Naive B cell (primary cell): Measurements from ENCODE around the gene CLASP2. TPM values are rescaled to one million over a fixed set of nuclear protein-coding genes. Genes with fewer than 3 reads are reported as not detected.
A peak's percentile ranks its signal among the peaks of the same experiment; 100 is the strongest.
"Not testable (repeated sequence)": the region's sequence is repeated elsewhere in the genome, so short reads cannot be mapped to it uniquely, and the experiment has no call there.

Experiments used
- ATAC-seq, 2 donors: fragments of 150-1000 bp; cut with Tn5 transposase; 2 replicates each; pipeline ENCODE4 v1.10.0; 2021; ENCODE audit warnings: low read depth in 2 of 2, mild to moderate bottlenecking in 2 of 2, moderate library complexity in 2 of 2
- DNase-seq: peaks from one replicate; pipeline ENCODE4 v3.0.0; 2022
- H3K27ac Mint-ChIP-seq, 6 donors: one replicate each; pipeline ENCODE4 v1.8.0; 2020 to 2022; ENCODE audit warnings: mild to moderate bottlenecking in 6 of 6, mixed read lengths in 6 of 6, moderate library complexity in 5 of 6, inconsistent platforms in 2 of 6
- H3K27me3 Mint-ChIP-seq, 3 donors: one replicate each; pipeline ENCODE4 v1.8.0; 2021 to 2022; ENCODE audit warnings: mixed read lengths in 3 of 3, mild to moderate bottlenecking in 1 of 3
- H3K36me3 Mint-ChIP-seq, 2 donors: one replicate each; pipeline ENCODE4 v1.8.0; 2020 to 2022; ENCODE audit warnings: mixed read lengths in 2 of 2, inconsistent platforms in 1 of 2, mild to moderate bottlenecking in 1 of 2
- H3K4me1 Mint-ChIP-seq, 3 donors: one replicate each; pipeline ENCODE4 v1.8.0; 2020 to 2022; ENCODE audit warnings: mixed read lengths in 3 of 3, inconsistent platforms in 1 of 3, mild to moderate bottlenecking in 1 of 3, moderate library complexity in 1 of 3
- H3K4me3 Mint-ChIP-seq, 8 donors: one replicate each; pipeline ENCODE4 v1.8.0; 2020 to 2022; ENCODE audit warnings: mild to moderate bottlenecking in 8 of 8, mixed read lengths in 8 of 8, moderate library complexity in 8 of 8, inconsistent platforms in 2 of 8
- H3K9me3 Mint-ChIP-seq, 7 donors: one replicate each; pipeline ENCODE4 v1.8.0; 2020 to 2022; ENCODE audit warnings: mixed read lengths in 7 of 7, mild to moderate bottlenecking in 5 of 7, inconsistent platforms in 2 of 7, moderate library complexity in 1 of 7
- polyA plus RNA-seq, 6 donors: library from polyadenylated mRNA; unstranded; fragments of 300-500 nt; fragmentation: Illumina TruSeq; gene quantifications; one replicate each; pipeline ENCODE4 v1.2.3, GENCODE V29; 2021; ENCODE audit warnings: low read depth in 6 of 6

CLASP2 gene
- polyA plus RNA-seq, 6 donors from 2014 or later = 10.2 to 16.6 (median 14.3) TPM

GRCh38 chr3:33490641-33491241, 227.3 kb downstream of the CLASP2 start:
- ATAC-seq (no peak), DNase-seq (no peak)
- Mint-ChIP-seq H3K27ac (peak overlapping the region in 4 of 6 donors; percentile 15 to 44 (median 30)), H3K27me3 (no peaks in the 10 kb centered on the region), H3K36me3 (peaks cover 0 to 7% of the 10 kb centered on the region in 2 donors), H3K4me3 (peak overlapping the region in 4 of 8 donors; percentile 13 to 30 (median 20)), H3K4me1 (peaks cover 8 to 16% (median 8%) of the 10 kb centered on the region in 3 donors), H3K9me3 (peaks cover 0 to 4% (median 0%) of the 10 kb centered on the region in 7 donors)

GRCh38 chr3:33488683-33489082, 229.4 kb downstream of the CLASP2 start:
- Mint-ChIP-seq H3K27ac (no peak overlapping the region), H3K4me1 (peaks cover 8 to 16% (median 8%) of the 10 kb centered on the region in 3 donors), H3K9me3 (peaks cover 0 to 4% (median 0%) of the 10 kb centered on the region in 7 donors), H3K36me3 (peaks cover 3 to 7% of the 10 kb centered on the region in 2 donors), H3K4me3 (no peak overlapping the region), H3K27me3 (no peaks in the 10 kb centered on the region)
- ATAC-seq = no peak
- no peak for DNase-seq

GRCh38 chr3:33488246-33488645, 229.8 kb downstream of the CLASP2 start:
- H3K4me1 Mint-ChIP-seq = peaks cover 8 to 16% (median 8%) of the 10 kb centered on the region in 3 donors
- no peak overlapping the region for H3K27ac Mint-ChIP-seq
- H3K27me3 Mint-ChIP-seq = no peaks in the 10 kb centered on the region
- peaks cover 3 to 7% of the 10 kb centered on the region in 2 donors for H3K36me3 Mint-ChIP-seq
- H3K9me3 Mint-ChIP-seq = peaks cover 0 to 4% (median 0%) of the 10 kb centered on the region in 7 donors
- DNase-seq (no peak), ATAC-seq (no peak)
- no peak overlapping the region for H3K4me3 Mint-ChIP-seq

GRCh38 chr3:33482111-33482521, 235.9 kb downstream of the CLASP2 start:
- no peak for DNase-seq
- Mint-ChIP-seq H3K36me3 (peaks cover 3 to 4% of the 10 kb centered on the region in 2 donors), H3K27ac (no peak overlapping the region), H3K27me3 (no peaks in the 10 kb centered on the region), H3K4me3 (no peak overlapping the region), H3K9me3 (peaks cover 0 to 4% (median 3%) of the 10 kb centered on the region in 7 donors), H3K4me1 (no peaks in the 10 kb centered on the region)
- ATAC-seq = no peak

- ATAC-seq = no peak
- H3K36me3 Mint-ChIP-seq = peaks cover 0 to under 1% of the 10 kb centered on the region in 2 donors
- no peak overlapping the region for H3K4me3 Mint-ChIP-seq
- no peak overlapping the region for H3K27ac Mint-ChIP-seq
- no peak for DNase-seq
- H3K27me3 Mint-ChIP-seq = no peaks in the 10 kb centered on the region
- no peaks in the 10 kb centered on the region for H3K4me1 Mint-ChIP-seq
- H3K9me3 Mint-ChIP-seq = no peaks in the 10 kb centered on the region
These were observed 243.2 kb downstream of the CLASP2 start for GRCh38 chr3:33474896-33475295.

- Mint-ChIP-seq H3K36me3 (no peaks in the 10 kb centered on the region), H3K4me1 (no peaks in the 10 kb centered on the region), H3K27ac (no peak overlapping the region), H3K4me3 (no peak overlapping the region), H3K27me3 (no peaks in the 10 kb centered on the region), H3K9me3 (no peaks in the 10 kb centered on the region)
- DNase-seq (no peak), ATAC-seq (no peak)
These were observed 244.2 kb downstream of the CLASP2 start for GRCh38 chr3:33473813-33474212.

GRCh38 chr3:33467786-33468185, 250.3 kb downstream of the CLASP2 start:
- H3K27ac Mint-ChIP-seq = no peak overlapping the region
- DNase-seq = no peak
- ATAC-seq = no peak
- H3K36me3 Mint-ChIP-seq = peaks cover 14 to 25% of the 10 kb centered on the region in 2 donors
- H3K4me1 Mint-ChIP-seq = no peaks in the 10 kb centered on the region
- H3K4me3 Mint-ChIP-seq = no peak overlapping the region
- no peaks in the 10 kb centered on the region for H3K27me3 Mint-ChIP-seq
- peaks cover 4 to 29% (median 11%) of the 10 kb centered on the region in 7 donors for H3K9me3 Mint-ChIP-seq

- Mint-ChIP-seq H3K27ac (no peak overlapping the region), H3K9me3 (peaks cover 5 to 49% (median 42%) of the 10 kb centered on the region in 7 donors), H3K36me3 (peaks cover 14 to 34% of the 10 kb centered on the region in 2 donors), H3K27me3 (no peaks in the 10 kb centered on the region), H3K4me3 (no peak overlapping the region), H3K4me1 (no peaks in the 10 kb centered on the region)
- no peak for DNase-seq
- no peak for ATAC-seq
These were observed 257.0 kb downstream of the CLASP2 start for GRCh38 chr3:33461097-33461496.

GRCh38 chr3:33459577-33459976, 258.5 kb downstream of the CLASP2 start:
- DNase-seq, ATAC-seq, H3K4me3 Mint-ChIP-seq, H3K27ac Mint-ChIP-seq, H3K4me1 Mint-ChIP-seq: not testable (repeated sequence)
- Mint-ChIP-seq H3K36me3 (peaks cover 15 to 34% of the 10 kb centered on the region in 2 donors), H3K27me3 (peaks cover 0 to 15% (median 0%) of the 10 kb centered on the region in 3 donors), H3K9me3 (peaks cover 5 to 62% (median 50%) of the 10 kb centered on the region in 7 donors)

- ATAC-seq (no peak), DNase-seq (no peak)
- Mint-ChIP-seq H3K9me3 (peaks cover 5 to 67% (median 54%) of the 10 kb centered on the region in 7 donors), H3K27me3 (peaks cover 0 to 16% (median 0%) of the 10 kb centered on the region in 3 donors), H3K36me3 (peaks cover 15 to 31% of the 10 kb centered on the region in 2 donors), H3K4me1 (peaks cover 0 to 9% (median 0%) of the 10 kb centered on the region in 3 donors), H3K27ac (no peak overlapping the region), H3K4me3 (no peak overlapping the region)
These were observed 259.6 kb downstream of the CLASP2 start for GRCh38 chr3:33458446-33458845.

GRCh38 chr3:33456756-33457155, 261.3 kb downstream of the CLASP2 start:
- no peak for ATAC-seq
- peaks cover 0 to 9% (median 0%) of the 10 kb centered on the region in 3 donors for H3K4me1 Mint-ChIP-seq
- DNase-seq = no peak
- H3K4me3 Mint-ChIP-seq = no peak overlapping the region
- no peak overlapping the region for H3K27ac Mint-ChIP-seq
- peaks cover 0 to 21% (median 0%) of the 10 kb centered on the region in 3 donors for H3K27me3 Mint-ChIP-seq
- peaks cover 5 to 57% (median 51%) of the 10 kb centered on the region in 7 donors for H3K9me3 Mint-ChIP-seq
- peaks cover 10 to 19% of the 10 kb centered on the region in 2 donors for H3K36me3 Mint-ChIP-seq

- Mint-ChIP-seq H3K27me3 (peaks cover 0 to 24% (median 0%) of the 10 kb centered on the region in 3 donors), H3K36me3 (peaks cover 7 to 10% of the 10 kb centered on the region in 2 donors), H3K4me1 (peaks cover 0 to 9% (median 0%) of the 10 kb centered on the region in 3 donors), H3K4me3 (no peak overlapping the region), H3K27ac (no peak overlapping the region), H3K9me3 (peaks cover 0 to 34% (median 31%) of the 10 kb centered on the region in 7 donors)
- DNase-seq (no peak), ATAC-seq (no peak)
These were observed 264.7 kb downstream of the CLASP2 start for GRCh38 chr3:33453331-33453761.

- Mint-ChIP-seq H3K27me3 (peaks cover 0 to 34% (median 4%) of the 10 kb centered on the region in 3 donors), H3K4me1 (peaks cover 0 to 14% (median under 1%) of the 10 kb centered on the region in 3 donors), H3K27ac (peak overlapping the region in 1 of 6 donors; percentile 3), H3K9me3 (peaks cover 0 to 26% (median 23%) of the 10 kb centered on the region in 7 donors)
- ATAC-seq, H3K4me3 Mint-ChIP-seq, H3K36me3 Mint-ChIP-seq, DNase-seq: not testable (repeated sequence)
These were observed 266.1 kb downstream of the CLASP2 start for GRCh38 chr3:33451994-33452393.

- peaks cover 0 to 18% (median 9%) of the 10 kb centered on the region in 3 donors for H3K27me3 Mint-ChIP-seq
- DNase-seq (no peak), ATAC-seq (no peak)
- H3K4me3 Mint-ChIP-seq = no peak overlapping the region
- H3K36me3 Mint-ChIP-seq = no peaks in the 10 kb centered on the region
- H3K4me1 Mint-ChIP-seq = peaks cover 4 to 15% (median 6%) of the 10 kb centered on the region in 3 donors
- no peak overlapping the region for H3K27ac Mint-ChIP-seq
- H3K9me3 Mint-ChIP-seq = peaks cover 0 to 6% (median 0%) of the 10 kb centered on the region in 7 donors
These were observed 270.1 kb downstream of the CLASP2 start for GRCh38 chr3:33447958-33448357.
